Caco-2 (cell line): Measurements from ENCODE around the gene PET100. TPM values are rescaled to one million over a fixed set of nuclear protein-coding genes. Genes with fewer than 3 reads are reported as not detected.

Source experiments
- BruUV-seq: library from RNA; stranded (reverse); fragments of 400-500 nt; replicated peaks from 2 replicates; lab custom pipeline; 2021; lab: Mats Ljungman, UMichigan
- CTCF ChIA-PET: fragments of 300-600 bp; sonication (Branson Sonifier 250); formaldehyde crosslinking; loops from one replicate; lab custom pipeline; 2022; ENCODE audit warnings: antibody characterized with exemption; lab: Charles Lee
- POLR2A ChIA-PET: fragments of 300-600 bp; sonication (Branson Sonifier 250); formaldehyde crosslinking; loops from one replicate; lab custom pipeline; 2022; ENCODE audit warnings: antibody characterized with exemption; lab: Charles Lee
- DNase-seq, 2 experiments: peaks; one replicate each; pipeline versions ENCODE4 v3.0.0 to v3.0.0-alpha.2; 2020 to 2022
- H3K27me3 ChIP-seq: replicated peaks from 2 replicates; pipeline ENCODE4 v1.6.0; 2011; ENCODE audit warnings: low read length; ENCODE audit not compliant: control insufficient read depth, insufficient read depth
- H3K36me3 ChIP-seq: 2 replicates; pipeline ENCODE4 v1.5.1; 2011; ENCODE audit warnings: low read length; ENCODE audit not compliant: control insufficient read depth, insufficient read depth
- H3K4me1 ChIP-seq: fragments of 250-450 bp; sonication (Bioruptor Pico); 2 replicates; pipeline ENCODE4 v1.5.1; 2020; ENCODE audit warnings: mild to moderate bottlenecking
- H3K4me3 ChIP-seq: 2 replicates; pipeline ENCODE4 v1.5.1; 2011; ENCODE audit warnings: low read depth, mild to moderate bottlenecking, control low read depth, low read length
- H3K9me3 ChIP-seq: fragments of 250-450 bp; sonication (Bioruptor Pico); 2 replicates; pipeline ENCODE4 v1.5.1; 2020; ENCODE audit warnings: mild to moderate bottlenecking, moderate library complexity
- H3K27ac Mint-ChIP-seq: one replicate; pipeline ENCODE4 v1.8.0; 2022; ENCODE audit warnings: mixed read lengths; ENCODE audit not compliant: unreplicated experiment
- H3K27me3 Mint-ChIP-seq: one replicate; pipeline ENCODE4 v1.8.0; 2022; ENCODE audit warnings: mixed read lengths; ENCODE audit not compliant: insufficient read depth, unreplicated experiment
- H3K36me3 Mint-ChIP-seq: one replicate; pipeline ENCODE4 v1.8.0; 2022; ENCODE audit warnings: mild to moderate bottlenecking, mixed read lengths; ENCODE audit not compliant: insufficient read depth, unreplicated experiment
- H3K4me1 Mint-ChIP-seq: one replicate; pipeline ENCODE4 v1.8.0; 2022; ENCODE audit warnings: low read depth, mixed read lengths; ENCODE audit not compliant: unreplicated experiment
- H3K4me3 Mint-ChIP-seq: one replicate; pipeline ENCODE4 v1.8.0; 2022; ENCODE audit warnings: mild to moderate bottlenecking, moderate library complexity, mixed read lengths; ENCODE audit not compliant: unreplicated experiment
- H3K9me3 Mint-ChIP-seq: one replicate; pipeline ENCODE4 v1.8.0; 2022; ENCODE audit warnings: mixed read lengths; ENCODE audit not compliant: unreplicated experiment
- CTCF ChIP-seq, 2 experiments: fragments of 200-600 bp in 1 of 2; IDR thresholded peaks; 1 replicate in 1 of 2; 2 replicates in 1 of 2; pipeline versions ENCODE4 v1.5.1 to v1.8.0; 2011 to 2022; ENCODE audit warnings: antibody characterized with exemption in 1 of 2, control low read depth in 1 of 2, inconsistent platforms in 1 of 2, low read depth in 1 of 2, low read length in 1 of 2, mild to moderate bottlenecking in 1 of 2, moderate library complexity in 1 of 2; ENCODE audit not compliant: insufficient read depth in 1 of 2, severe bottlenecking in 1 of 2, unreplicated experiment in 1 of 2
- intact Hi-C: fragments of 100-400 bp; cut with micrococcal nuclease; formaldehyde crosslinking; loops from one replicate; pipeline ENCODE4 v1.10.0; 2022; ENCODE audit not compliant: unreplicated experiment
- total RNA-seq: library from RNA; stranded (reverse); gene quantifications from 2 replicates; pipeline ENCODE4 v1.2.3, GENCODE V29; 2022

The PET100 gene
- total RNA-seq, 1 experiment from 2014 or later = 139 TPM

- Mint-ChIP-seq H3K27ac (no peak overlapping the region), H3K9me3 (no peaks in the 10 kb centered on the region), H3K4me1 (no peaks in the 10 kb centered on the region), H3K4me3 (no peak overlapping the region), H3K27me3 (no peaks in the 10 kb centered on the region), H3K36me3 (peaks cover 80% of the 10 kb centered on the region)
- Histone ChIP-seq H3K36me3 (no peaks in the 10 kb centered on the region; the same call in 1 of the 2 replicates), H3K4me1 (no peaks in the 10 kb centered on the region), H3K4me3 (no peak overlapping the region), H3K9me3 (no peaks in the 10 kb centered on the region), H3K27me3 (no peaks in the 10 kb centered on the region)
- no TSS peak for BruUV-seq
- intact Hi-C loops = no loop called here
- TF ChIP-seq CTCF (IDR thresholded peaks at IDR 0.05; ENCODE audit: insufficient read depth in 1 of 2, low read depth in 1 of 2, low read length in 1 of 2, severe bottlenecking in 1 of 2, unreplicated experiment in 1 of 2) = no peak
- CTCF ChIA-PET = no interaction called here
- no peak for DNase-seq
- POLR2A ChIA-PET = no interaction called here
These were observed 9.7 kb upstream of the PET100 start for GRCh38 chr19:7619671-7620441.

GRCh38 chr19:7620442-7621412 is 8.9 kb upstream of the PET100 start:
- Mint-ChIP-seq H3K9me3 (no peaks in the 10 kb centered on the region), H3K4me3 (no peak overlapping the region), H3K36me3 (peaks cover 82% of the 10 kb centered on the region), H3K4me1 (no peaks in the 10 kb centered on the region), H3K27ac (no peak overlapping the region), H3K27me3 (no peaks in the 10 kb centered on the region)
- no peak for TF ChIP-seq CTCF (IDR thresholded peaks at IDR 0.05; ENCODE audit: insufficient read depth in 1 of 2, low read depth in 1 of 2, low read length in 1 of 2, severe bottlenecking in 1 of 2, unreplicated experiment in 1 of 2)
- BruUV-seq = TSS peak; percentile 69
- ChIA-PET POLR2A (no interaction called here), CTCF (no interaction called here)
- Histone ChIP-seq H3K4me3 (no peak overlapping the region), H3K4me1 (no peaks in the 10 kb centered on the region), H3K27me3 (no peaks in the 10 kb centered on the region), H3K36me3 (no peaks in the 10 kb centered on the region; the same call in 1 of the 2 replicates), H3K9me3 (no peaks in the 10 kb centered on the region)
- intact Hi-C loops = no loop called here
- DNase-seq = no peak
